ENCODE results near the gene CACNA2D3. TPM values are rescaled to one million over a fixed set of nuclear protein-coding genes. Genes with fewer than 3 reads are reported as not detected.

CACNA2D3 gene
- total RNA-seq, 1 experiment from 2014 or later, result 0.59 TPM

GRCh38 chr3:54917174-54917573 is 794.8 kb downstream of the CACNA2D3 start:
- TF ChIP-seq EZH2 (IDR thresholded peaks at IDR 0.05; ENCODE audit: low read depth), result no peak
- TF ChIP-seq, protein P1, sequence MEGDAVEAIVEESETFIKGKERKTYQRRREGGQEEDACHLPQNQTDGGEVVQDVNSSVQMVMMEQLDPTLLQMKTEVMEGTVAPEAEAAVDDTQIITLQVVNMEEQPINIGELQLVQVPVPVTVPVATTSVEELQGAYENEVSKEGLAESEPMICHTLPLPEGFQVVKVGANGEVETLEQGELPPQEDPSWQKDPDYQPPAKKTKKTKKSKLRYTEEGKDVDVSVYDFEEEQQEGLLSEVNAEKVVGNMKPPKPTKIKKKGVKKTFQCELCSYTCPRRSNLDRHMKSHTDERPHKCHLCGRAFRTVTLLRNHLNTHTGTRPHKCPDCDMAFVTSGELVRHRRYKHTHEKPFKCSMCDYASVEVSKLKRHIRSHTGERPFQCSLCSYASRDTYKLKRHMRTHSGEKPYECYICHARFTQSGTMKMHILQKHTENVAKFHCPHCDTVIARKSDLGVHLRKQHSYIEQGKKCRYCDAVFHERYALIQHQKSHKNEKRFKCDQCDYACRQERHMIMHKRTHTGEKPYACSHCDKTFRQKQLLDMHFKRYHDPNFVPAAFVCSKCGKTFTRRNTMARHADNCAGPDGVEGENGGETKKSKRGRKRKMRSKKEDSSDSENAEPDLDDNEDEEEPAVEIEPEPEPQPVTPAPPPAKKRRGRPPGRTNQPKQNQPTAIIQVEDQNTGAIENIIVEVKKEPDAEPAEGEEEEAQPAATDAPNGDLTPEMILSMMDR (conservative IDR thresholded peaks at IDR 0.05), result no peak
- no peaks in the 10 kb centered on the region for H3K79me2 ChIP-seq (ENCODE audit: low read depth)
- ChIA-PET CTCF (no interaction called here), POLR2A (ENCODE audit: unreplicated experiment) (no interaction called here)
- intact Hi-C loops (cut with micrococcal nuclease; ENCODE audit: unreplicated experiment), result no loop called here
- no peak for DNase-seq
- H2AFZ ChIP-seq, result no peak overlapping the region
- H4K20me1 ChIP-seq (ENCODE audit: insufficient read depth), result no peaks in the 10 kb centered on the region
- H3K9me3 ChIP-seq (ENCODE audit: insufficient read depth, low read depth), result no peaks in the 10 kb centered on the region
- no peaks in the 10 kb centered on the region for H3F3A ChIP-seq (ENCODE audit: insufficient read depth, low read depth)
- H3K27ac ChIP-seq, result no peak overlapping the region
- H3K4me1 ChIP-seq (replicated peaks; ENCODE audit: insufficient read depth), result no peaks in the 10 kb centered on the region
- BruUV-seq (replicated peaks), result no TSS peak
- no peak overlapping the region for H3K4me2 ChIP-seq
- H3K27me3 ChIP-seq (ENCODE audit: insufficient read depth, low read depth), result no peaks in the 10 kb centered on the region
- no peak overlapping the region for H3K4me3 ChIP-seq
- H3K36me3 ChIP-seq (ENCODE audit: low read depth), result no peaks in the 10 kb centered on the region
- no peaks in the 10 kb centered on the region for H3K9me2 ChIP-seq (ENCODE audit: insufficient read depth)

GRCh38 chr3:54917862-54918261 is 795.5 kb downstream of the CACNA2D3 start:
- intact Hi-C loops (cut with micrococcal nuclease; ENCODE audit: unreplicated experiment), result no loop called here
- Histone ChIP-seq H3K27ac (no peak overlapping the region), H3K36me3 (ENCODE audit: low read depth) (no peaks in the 10 kb centered on the region), H3K9me2 (ENCODE audit: insufficient read depth) (no peaks in the 10 kb centered on the region), H3K4me1 (replicated peaks; ENCODE audit: insufficient read depth) (no peaks in the 10 kb centered on the region), H3K4me3 (no peak overlapping the region), H3K79me2 (ENCODE audit: low read depth) (no peaks in the 10 kb centered on the region), H3K27me3 (ENCODE audit: insufficient read depth, low read depth) (no peaks in the 10 kb centered on the region), H3K4me2 (no peak overlapping the region), H4K20me1 (ENCODE audit: insufficient read depth) (no peaks in the 10 kb centered on the region), H3K9me3 (ENCODE audit: insufficient read depth, low read depth) (no peaks in the 10 kb centered on the region), H3F3A (ENCODE audit: insufficient read depth, low read depth) (no peaks in the 10 kb centered on the region), H2AFZ (no peak overlapping the region)
- TF ChIP-seq EZH2 (IDR thresholded peaks at IDR 0.05; ENCODE audit: low read depth), result no peak
- TF ChIP-seq, protein P1 (conservative IDR thresholded peaks at IDR 0.05), result no peak
- ChIA-PET POLR2A (ENCODE audit: unreplicated experiment) (no interaction called here), CTCF (no interaction called here)
- BruUV-seq (replicated peaks), result no TSS peak
- DNase-seq, result no peak

DNA sequence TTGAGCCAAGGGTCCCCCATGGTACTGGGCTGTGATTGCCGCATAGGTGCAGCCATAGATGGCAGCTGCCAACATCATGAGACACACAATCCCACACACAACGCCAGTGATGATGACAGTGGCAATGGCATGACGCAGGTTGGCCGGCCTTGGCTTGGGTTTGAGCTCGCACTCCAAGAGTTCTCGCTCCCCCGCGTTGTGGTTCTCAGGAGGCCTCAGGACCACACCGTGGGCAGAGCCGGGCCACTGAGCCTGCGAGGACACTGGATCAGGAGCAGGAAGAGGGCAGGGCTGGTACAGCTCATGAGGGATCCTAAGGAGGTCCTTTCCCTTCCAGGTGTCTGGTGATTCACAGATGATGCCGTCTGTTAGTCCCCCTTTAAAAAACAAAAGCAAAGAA is 796.2 kb downstream of the CACNA2D3 start:
- Histone ChIP-seq H4K20me1 (ENCODE audit: insufficient read depth) (no peaks in the 10 kb centered on the region), H3K36me3 (ENCODE audit: low read depth) (no peaks in the 10 kb centered on the region), H3K9me2 (ENCODE audit: insufficient read depth) (no peaks in the 10 kb centered on the region), H3K4me2 (no peak overlapping the region), H3K9me3 (ENCODE audit: insufficient read depth, low read depth) (no peaks in the 10 kb centered on the region), H3K27ac (no peak overlapping the region), H3K79me2 (ENCODE audit: low read depth) (no peaks in the 10 kb centered on the region), H3K4me1 (replicated peaks; ENCODE audit: insufficient read depth) (no peaks in the 10 kb centered on the region), H2AFZ (no peak overlapping the region), H3K27me3 (ENCODE audit: insufficient read depth, low read depth) (no peaks in the 10 kb centered on the region), H3F3A (ENCODE audit: insufficient read depth, low read depth) (no peaks in the 10 kb centered on the region), H3K4me3 (no peak overlapping the region)
- TF ChIP-seq, protein P1 (conservative IDR thresholded peaks at IDR 0.05), result no peak
- TF ChIP-seq EZH2 (IDR thresholded peaks at IDR 0.05; ENCODE audit: low read depth), result no peak
- POLR2A ChIA-PET (ENCODE audit: unreplicated experiment), result no interaction called here
- BruUV-seq (replicated peaks), result no TSS peak
- intact Hi-C loops (cut with micrococcal nuclease; ENCODE audit: unreplicated experiment), result no loop called here
- CTCF ChIA-PET, result no interaction called here
- DNase-seq, result no peak

Measured in PC-9 (cell line).